Measurements from ENCODE around the gene TAAR6.
"Not testable (repeated sequence)": the region's sequence is repeated elsewhere in the genome, so short reads cannot be mapped to it uniquely, and the experiment has no call there.

Gene TAAR6

DNA sequence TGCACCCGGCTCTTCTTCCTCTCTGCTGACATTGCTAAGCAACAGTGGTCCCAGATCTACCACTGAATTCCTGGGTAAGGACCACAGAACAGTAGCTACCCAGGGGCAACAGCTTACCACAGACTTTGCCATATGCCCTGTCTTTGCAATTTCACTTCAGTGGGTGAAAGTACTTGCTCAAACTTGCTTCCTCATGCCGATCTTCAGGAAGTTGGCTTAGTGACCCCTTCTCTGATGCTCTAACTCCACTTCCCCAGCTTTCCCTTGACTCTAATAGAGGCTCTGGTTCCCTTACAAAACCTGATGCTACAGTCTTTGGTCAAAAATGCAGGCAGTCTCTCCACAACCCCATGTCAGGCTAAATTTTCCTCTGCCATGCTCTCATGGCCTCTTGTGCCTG lies 22.7 kb downstream of the TAAR6 start:
- peak; percentile 57 for DNase-seq

DNA sequence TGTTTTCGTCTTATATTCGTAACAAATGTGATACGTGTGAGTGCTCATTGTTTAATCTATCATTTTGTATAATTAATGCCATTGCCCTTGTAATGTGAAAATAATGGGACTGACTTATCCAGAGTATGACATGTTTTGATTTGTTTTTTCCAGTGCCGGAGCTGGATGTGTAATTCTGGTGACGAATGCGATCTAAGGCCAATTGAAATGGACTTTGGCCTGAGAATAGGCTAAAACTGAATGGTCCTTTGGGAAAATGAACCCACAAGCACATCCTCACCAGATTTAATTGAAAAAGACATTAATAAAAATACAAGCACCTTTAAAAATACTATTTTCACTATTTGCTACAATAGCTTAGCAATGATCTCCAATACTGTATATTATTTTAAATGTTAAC lies 26.1 kb downstream of the TAAR6 start:
- no peak for DNase-seq

DNA sequence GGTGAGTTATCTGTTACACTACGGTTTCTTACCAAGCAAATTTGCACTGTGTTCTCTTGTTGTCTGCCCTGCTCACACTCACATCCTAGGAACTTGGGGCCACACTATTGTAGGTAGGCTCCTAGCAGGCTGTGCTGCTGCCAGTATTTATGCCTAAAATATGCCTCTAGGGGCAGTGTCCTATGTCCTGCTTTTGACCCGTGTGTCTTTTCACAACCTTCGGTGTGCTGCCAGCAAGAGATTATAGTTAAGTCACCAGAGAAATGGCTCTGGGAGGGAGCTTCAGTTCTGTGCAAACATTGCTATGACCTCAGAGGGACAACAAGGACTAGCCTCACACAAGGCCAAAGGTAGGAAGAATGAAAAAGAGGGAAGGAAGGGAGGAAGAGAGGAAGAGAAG lies 28.4 kb downstream of the TAAR6 start:
- DNase-seq = peak; percentile 21

DNA sequence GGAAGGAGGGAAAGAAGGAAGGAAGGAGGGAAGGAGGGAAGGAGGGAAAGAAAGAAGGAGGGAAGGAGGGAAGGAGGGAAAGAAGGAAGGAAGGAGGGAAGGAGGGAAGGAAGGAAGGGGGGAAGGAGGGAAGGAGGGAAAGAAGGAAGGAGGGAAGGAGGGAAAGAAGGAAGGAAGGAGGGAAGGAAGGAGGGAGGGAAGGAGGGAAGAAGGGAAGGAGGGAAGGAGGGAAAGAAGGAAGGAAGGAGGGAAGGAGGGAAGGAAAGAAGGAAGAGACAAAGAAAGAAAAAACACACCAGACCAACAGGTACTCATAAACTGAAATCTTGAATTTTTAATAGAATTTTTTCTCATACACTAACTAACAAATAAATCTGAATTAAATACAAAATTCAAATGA lies 30.8 kb downstream of the TAAR6 start:
- DNase-seq = not testable (repeated sequence)

DNA sequence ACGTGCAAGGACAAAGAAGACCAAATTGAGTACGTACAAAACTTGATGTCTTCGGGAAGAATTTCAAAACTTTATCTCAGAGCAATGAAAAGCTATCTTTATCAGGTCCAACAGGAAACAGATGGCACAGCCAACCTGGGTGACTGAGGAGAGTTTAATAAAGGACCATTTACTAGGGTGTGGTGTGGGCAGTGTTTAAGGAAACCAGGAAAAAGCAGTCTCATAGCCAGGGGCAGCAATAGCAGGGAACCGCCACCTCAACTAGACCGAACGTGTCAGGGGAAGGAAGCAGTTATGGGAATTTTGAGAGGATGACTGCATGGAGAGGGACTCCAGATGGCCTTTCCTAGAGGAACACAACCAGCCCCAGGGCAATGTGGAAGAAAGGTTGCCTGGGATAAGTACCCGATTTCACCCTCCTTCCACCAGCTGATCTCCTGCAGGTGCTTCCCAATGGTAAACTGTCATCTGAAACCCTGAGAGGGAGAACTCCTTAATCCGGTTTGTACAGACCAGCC lies 34.6 kb downstream of the TAAR6 start:
- DNase-seq = no peak

DNA sequence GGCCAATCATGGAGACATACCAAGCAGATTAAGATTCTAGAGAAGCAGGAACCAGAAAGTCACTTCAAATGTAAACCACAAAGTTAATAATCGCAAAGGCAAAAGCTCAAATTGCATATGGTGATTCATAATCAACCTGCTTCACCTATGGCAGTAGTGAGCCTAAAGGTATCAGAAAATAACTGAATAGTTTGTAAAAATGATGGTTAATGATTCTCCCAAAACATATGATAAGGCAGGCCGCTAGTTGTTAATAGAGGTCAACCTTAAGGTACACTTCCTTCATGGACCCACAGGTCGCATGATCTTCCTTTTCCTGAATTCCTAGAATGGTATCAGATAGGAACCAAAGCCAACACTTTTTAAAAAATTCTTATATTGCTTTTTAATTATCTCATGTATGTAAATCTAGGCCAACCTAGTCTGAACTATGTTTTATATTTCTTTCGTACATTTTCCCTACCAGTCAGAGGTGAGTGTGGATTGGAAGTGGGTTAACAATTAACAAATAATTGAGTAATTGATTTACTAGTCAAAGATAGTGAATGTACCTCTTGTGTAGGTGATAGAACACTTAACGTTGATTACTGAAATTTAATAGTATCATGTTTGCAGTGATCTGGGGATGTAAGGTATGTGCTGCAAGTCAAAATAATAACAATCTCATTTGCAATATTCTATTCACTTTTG lies 37.6 kb downstream of the TAAR6 start:
- no peak for DNase-seq

DNA sequence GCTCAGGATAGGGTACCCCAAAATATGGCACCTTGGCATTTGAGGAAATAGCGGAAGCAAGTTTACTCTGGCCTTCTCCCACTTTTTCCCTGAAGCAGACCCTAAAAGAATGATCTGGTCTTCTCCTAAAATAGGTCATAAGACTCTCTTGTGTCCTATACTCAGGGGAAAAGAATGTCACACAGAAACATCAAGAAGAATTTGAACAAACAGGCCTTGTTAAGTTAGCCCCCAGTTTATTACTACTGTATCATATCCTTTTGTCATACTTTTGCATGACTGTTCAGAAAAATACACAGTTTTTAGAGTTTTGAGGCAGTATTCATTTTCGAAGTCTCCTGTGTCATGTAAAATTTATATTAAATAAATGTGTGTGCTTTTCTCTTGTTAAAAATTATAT lies 41.5 kb downstream of the TAAR6 start:
- DNase-seq = no peak

DNA sequence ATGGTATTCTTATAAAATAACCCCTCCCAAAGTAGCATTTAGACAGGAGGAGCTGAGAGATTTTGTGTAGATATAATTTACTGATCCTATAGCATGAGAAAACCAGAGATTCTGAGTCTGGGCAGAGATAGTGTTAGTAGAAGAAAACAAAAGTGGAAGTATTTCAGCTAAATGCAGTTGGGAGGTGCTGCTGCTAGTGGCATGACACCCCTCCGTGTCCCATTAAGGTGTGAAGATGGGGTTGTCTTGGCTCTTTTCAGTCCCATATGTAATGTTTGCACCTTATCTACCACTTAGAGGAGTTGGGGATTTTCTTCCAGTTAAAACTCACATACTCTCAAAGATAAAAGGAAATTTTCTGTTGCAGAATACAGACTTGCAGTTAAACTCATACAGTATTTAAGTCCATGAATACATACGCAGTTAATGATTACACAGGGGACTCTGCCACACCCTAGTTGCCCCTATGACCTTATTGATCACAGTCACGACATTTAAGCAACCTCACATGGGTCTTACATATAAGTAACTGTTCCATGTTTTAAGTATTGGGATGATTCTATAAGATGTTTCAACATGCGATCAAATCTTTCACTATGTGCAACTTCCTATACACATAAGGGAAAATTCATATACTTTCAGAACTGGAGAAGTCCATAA lies 42.5 kb downstream of the TAAR6 start:
- no peak for DNase-seq

DNA sequence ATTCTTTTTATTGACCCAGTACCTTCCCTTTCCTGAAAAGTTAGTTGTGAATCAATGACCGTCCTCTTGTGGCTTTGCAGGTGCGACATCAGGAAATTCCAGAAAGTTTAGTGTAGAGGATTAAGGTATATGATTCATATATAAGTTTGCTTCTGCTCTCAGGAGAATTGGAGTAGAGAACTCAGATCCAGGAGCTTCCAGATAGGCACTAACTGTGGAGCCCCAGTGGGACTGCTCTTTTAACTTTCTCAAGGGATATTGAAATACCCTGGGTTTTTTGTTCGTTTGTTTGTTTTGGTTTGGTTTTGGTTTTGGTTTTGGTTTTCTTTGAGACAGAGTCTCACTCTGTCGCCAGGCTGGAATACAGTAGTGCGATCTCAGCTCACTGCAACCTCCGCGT lies 44.4 kb downstream of the TAAR6 start:
- peak; percentile 7 for DNase-seq

DNA sequence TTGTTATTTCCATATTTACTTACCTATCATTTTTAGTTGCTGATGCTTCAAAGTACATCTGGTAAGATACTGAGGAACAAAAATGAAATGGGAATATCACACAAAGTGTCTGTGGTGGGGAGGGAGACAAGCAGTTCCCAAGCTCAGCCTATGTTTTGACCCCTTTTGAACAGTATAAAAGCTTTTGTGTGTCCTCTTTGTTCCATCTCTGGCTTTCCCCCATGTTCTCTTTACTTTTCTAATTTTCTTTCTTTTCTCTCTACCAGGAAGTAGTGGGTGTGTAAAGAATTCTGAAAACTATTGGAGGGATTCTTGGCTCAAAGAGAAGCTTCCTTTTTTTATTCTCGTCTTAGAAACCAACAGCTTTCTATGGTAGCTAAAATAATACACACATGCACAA lies 46.6 kb downstream of the TAAR6 start:
- no peak for DNase-seq

Measured in inflammatory macrophage treated with lipopolysaccharide for 4 hours (primary cell).